Neural progenitor cell (in vitro differentiated cells): Measurements from ENCODE around the gene TRIM47. TPM values are rescaled to one million over a fixed set of nuclear protein-coding genes. Genes with fewer than 3 reads are reported as not detected.

Experiments
- DNase-seq: peaks from one replicate; pipeline ENCODE4 v3.0.0-alpha.2; 2016; ENCODE audit warnings: low spot score
- H2AFZ ChIP-seq: fragments of 200-600 bp; sonication (generic); replicated peaks from 2 replicates; pipeline ENCODE4 v1.6.1; 2016; ENCODE audit warnings: antibody characterized with exemption
- H3F3A ChIP-seq: fragments of 200-600 bp; sonication (generic); 2 replicates; pipeline ENCODE4 v1.6.1; 2016; ENCODE audit warnings: antibody characterized with exemption, low read depth
- H3K27ac ChIP-seq: fragments of 200-600 bp; sonication (generic); 2 replicates; pipeline ENCODE4 v1.5.1; 2016; ENCODE audit warnings: mild to moderate bottlenecking
- H3K27me3 ChIP-seq: fragments of 200-600 bp; sonication (generic); 2 replicates; pipeline ENCODE4 v1.6.1; 2016; ENCODE audit warnings: mild to moderate bottlenecking, moderate library complexity
- H3K36me3 ChIP-seq: fragments of 200-600 bp; sonication (generic); 2 replicates; pipeline ENCODE4 v1.5.1; 2016
- H3K4me1 ChIP-seq: fragments of 200-600 bp; sonication (generic); 2 replicates; pipeline ENCODE4 v1.6.1; 2016; ENCODE audit warnings: mixed run types
- H3K4me2 ChIP-seq: fragments of 200-600 bp; sonication (generic); 2 replicates; pipeline ENCODE4 v1.6.1; 2016
- H3K4me3 ChIP-seq: fragments of 200-600 bp; sonication (generic); 2 replicates; pipeline ENCODE4 v1.5.1; 2016
- H3K79me2 ChIP-seq: fragments of 200-600 bp; sonication (generic); 2 replicates; pipeline ENCODE4 v1.6.1; 2016; ENCODE audit warnings: low read depth
- H3K9ac ChIP-seq: fragments of 200-600 bp; sonication (generic); 2 replicates; pipeline ENCODE4 v1.6.1; 2016
- H3K9me3 ChIP-seq: fragments of 200-600 bp; sonication (generic); 2 replicates; pipeline ENCODE4 v1.5.1; 2016; ENCODE audit warnings: low read depth
- H4K20me1 ChIP-seq: fragments of 200-600 bp; sonication (generic); 2 replicates; pipeline ENCODE4 v1.6.1; 2016; ENCODE audit warnings: low read depth
- H3K27ac Mint-ChIP-seq: 3 replicates; pipeline ENCODE4 v1.8.0; 2021; ENCODE audit warnings: mixed read lengths
- H3K27me3 Mint-ChIP-seq: 2 replicates; pipeline ENCODE4 v1.8.0; 2022; ENCODE audit warnings: low read depth, mild to moderate bottlenecking, inconsistent platforms, moderate library complexity, mixed read lengths; ENCODE audit not compliant: insufficient read depth
- H3K36me3 Mint-ChIP-seq: 3 replicates; pipeline ENCODE4 v1.8.0; 2021; ENCODE audit warnings: mixed read lengths
- H3K4me1 Mint-ChIP-seq: 3 replicates; pipeline ENCODE4 v1.8.0; 2021; ENCODE audit warnings: mixed read lengths
- H3K4me3 Mint-ChIP-seq: 3 replicates; pipeline ENCODE4 v1.8.0; 2021; ENCODE audit warnings: mild to moderate bottlenecking, moderate library complexity, mixed read lengths
- H3K9me3 Mint-ChIP-seq: 3 replicates; pipeline ENCODE4 v1.8.0; 2020; ENCODE audit warnings: mixed read lengths
- CTCF ChIP-seq: fragments of 200-600 bp; sonication (generic); IDR thresholded peaks from 2 replicates; pipeline ENCODE4 v1.5.1; 2017; ENCODE audit warnings: antibody characterized with exemption, mild to moderate bottlenecking
- EZH2 ChIP-seq: fragments of 200-600 bp; sonication (generic); IDR thresholded peaks from 2 replicates; pipeline ENCODE4 v1.6.1; 2017; ENCODE audit warnings: antibody characterized with exemption, mild to moderate bottlenecking, moderate library complexity
- EZH2phosphoT487 ChIP-seq: fragments of 200-600 bp; sonication (generic); IDR thresholded peaks from 2 replicates; pipeline ENCODE4 v1.6.1; 2017; ENCODE audit warnings: antibody characterized with exemption
- total RNA-seq: library from RNA; depleted of rRNA; stranded (reverse); fragments of >200 nt; gene quantifications from 2 replicates; pipeline ENCODE4 v1.2.3, GENCODE V29; 2015; ENCODE audit warnings: low replicate concordance

The TRIM47 gene
- total RNA-seq, 1 donor from 2014 or later: 1.3 TPM

GRCh38 chr17:75842411-75842810 lies 36.0 kb downstream of the TRIM47 start:
- no peak overlapping the region for H3K4me3 ChIP-seq
- peaks cover 14% of the 10 kb centered on the region for H3F3A ChIP-seq
- no peak overlapping the region for H3K27ac ChIP-seq
- peaks cover 6% of the 10 kb centered on the region for H4K20me1 ChIP-seq
- H3K4me3 Mint-ChIP-seq: no peak overlapping the region
- H3K4me2 ChIP-seq: no peak overlapping the region
- H3K36me3 Mint-ChIP-seq: no peaks in the 10 kb centered on the region
- no peaks in the 10 kb centered on the region for H3K4me1 ChIP-seq
- peaks cover 3% of the 10 kb centered on the region for H3K27me3 Mint-ChIP-seq
- TF ChIP-seq EZH2phosphoT487 (no peak), CTCF (no peak), EZH2 (no peak)
- H3K9me3 ChIP-seq: no peaks in the 10 kb centered on the region
- no peak overlapping the region for H3K9ac ChIP-seq
- H3K27ac Mint-ChIP-seq: peak overlapping the region; percentile 33
- no peaks in the 10 kb centered on the region for H3K9me3 Mint-ChIP-seq
- H3K4me1 Mint-ChIP-seq: peaks cover 6% of the 10 kb centered on the region
- no peak for DNase-seq
- H3K36me3 ChIP-seq: no peaks in the 10 kb centered on the region
- H3K27me3 ChIP-seq: no peaks in the 10 kb centered on the region
- H3K79me2 ChIP-seq: no peaks in the 10 kb centered on the region
- no peak overlapping the region for H2AFZ ChIP-seq

- peaks cover 6% of the 10 kb centered on the region for H3K4me1 Mint-ChIP-seq
- DNase-seq: no peak
- Histone ChIP-seq H3K4me2 (no peak overlapping the region), H3K79me2 (no peaks in the 10 kb centered on the region), H2AFZ (no peak overlapping the region), H3K27me3 (no peaks in the 10 kb centered on the region), H3K9me3 (no peaks in the 10 kb centered on the region), H3F3A (peaks cover 10% of the 10 kb centered on the region), H4K20me1 (peaks cover 5% of the 10 kb centered on the region), H3K4me1 (no peaks in the 10 kb centered on the region), H3K36me3 (no peaks in the 10 kb centered on the region), H3K9ac (peak overlapping the region; percentile 32), H3K27ac (no peak overlapping the region), H3K4me3 (no peak overlapping the region)
- H3K27me3 Mint-ChIP-seq: peaks cover 2% of the 10 kb centered on the region
- no peak overlapping the region for H3K4me3 Mint-ChIP-seq
- H3K9me3 Mint-ChIP-seq: no peaks in the 10 kb centered on the region
- no peak overlapping the region for H3K27ac Mint-ChIP-seq
- H3K36me3 Mint-ChIP-seq: no peaks in the 10 kb centered on the region
- TF ChIP-seq EZH2: no peak
- no peak for TF ChIP-seq CTCF
Measured at GRCh38 chr17:75840799-75841164, 37.6 kb downstream of the TRIM47 start.

- no peaks in the 10 kb centered on the region for H3K4me1 Mint-ChIP-seq
- Histone ChIP-seq H3K27ac (no peak overlapping the region), H3F3A (peaks cover 4% of the 10 kb centered on the region), H3K4me2 (no peak overlapping the region), H2AFZ (no peak overlapping the region), H3K9me3 (no peaks in the 10 kb centered on the region), H4K20me1 (no peaks in the 10 kb centered on the region), H3K4me1 (no peaks in the 10 kb centered on the region), H3K9ac (peak overlapping the region; percentile 32), H3K36me3 (no peaks in the 10 kb centered on the region), H3K4me3 (no peak overlapping the region), H3K27me3 (no peaks in the 10 kb centered on the region), H3K79me2 (no peaks in the 10 kb centered on the region)
- H3K36me3 Mint-ChIP-seq: no peaks in the 10 kb centered on the region
- no peak for TF ChIP-seq EZH2
- no peak for TF ChIP-seq EZH2phosphoT487
- TF ChIP-seq CTCF: no peak
- DNase-seq: no peak
- H3K4me3 Mint-ChIP-seq: no peak overlapping the region
- no peak overlapping the region for H3K27ac Mint-ChIP-seq
- H3K27me3 Mint-ChIP-seq: peaks cover 2% of the 10 kb centered on the region
- no peaks in the 10 kb centered on the region for H3K9me3 Mint-ChIP-seq
Measured at GRCh38 chr17:75839942-75840798, 38.2 kb downstream of the TRIM47 start.
